Testis (tissue), 2 donors: Measurements from ENCODE around the gene ADAMTSL1.

Source experiments
- POLR2A ChIP-seq: fragments of 450-650 bp; IDR thresholded peaks from one replicate; pipeline ENCODE4 v1.6.1; 2017; ENCODE audit warnings: antibody characterized with exemption, mild to moderate bottlenecking, moderate library complexity
- TF ChIP-seq, protein P1 (sequence below), 3 experiments: fragments of 450-650 bp in 2 of 3; fragments of 200-600 bp in 1 of 3; sonication (generic) in 1 of 3; IDR thresholded peaks; one replicate each; pipeline ENCODE4 v1.5.1; 2016 to 2019; ENCODE audit warnings: antibody characterized with exemption in 3 of 3, mild to moderate bottlenecking in 2 of 3, moderate library complexity in 1 of 3

- TF ChIP-seq, protein P1, sequence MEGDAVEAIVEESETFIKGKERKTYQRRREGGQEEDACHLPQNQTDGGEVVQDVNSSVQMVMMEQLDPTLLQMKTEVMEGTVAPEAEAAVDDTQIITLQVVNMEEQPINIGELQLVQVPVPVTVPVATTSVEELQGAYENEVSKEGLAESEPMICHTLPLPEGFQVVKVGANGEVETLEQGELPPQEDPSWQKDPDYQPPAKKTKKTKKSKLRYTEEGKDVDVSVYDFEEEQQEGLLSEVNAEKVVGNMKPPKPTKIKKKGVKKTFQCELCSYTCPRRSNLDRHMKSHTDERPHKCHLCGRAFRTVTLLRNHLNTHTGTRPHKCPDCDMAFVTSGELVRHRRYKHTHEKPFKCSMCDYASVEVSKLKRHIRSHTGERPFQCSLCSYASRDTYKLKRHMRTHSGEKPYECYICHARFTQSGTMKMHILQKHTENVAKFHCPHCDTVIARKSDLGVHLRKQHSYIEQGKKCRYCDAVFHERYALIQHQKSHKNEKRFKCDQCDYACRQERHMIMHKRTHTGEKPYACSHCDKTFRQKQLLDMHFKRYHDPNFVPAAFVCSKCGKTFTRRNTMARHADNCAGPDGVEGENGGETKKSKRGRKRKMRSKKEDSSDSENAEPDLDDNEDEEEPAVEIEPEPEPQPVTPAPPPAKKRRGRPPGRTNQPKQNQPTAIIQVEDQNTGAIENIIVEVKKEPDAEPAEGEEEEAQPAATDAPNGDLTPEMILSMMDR (IDR thresholded peaks at IDR 0.05) = no peak
- TF ChIP-seq POLR2A = no peak
Measured at GRCh38 chr9:18672706-18673105, 198.8 kb downstream of the ADAMTSL1 start.
